SW480 (cell line): Measurements from ENCODE around the gene PARP1.
A peak's percentile ranks its signal among the peaks of the same experiment; 100 is the strongest.
"Not testable (repeated sequence)": the region's sequence is repeated elsewhere in the genome, so short reads cannot be mapped to it uniquely, and the experiment has no call there.

Experiments
- DNase-seq: peaks from one replicate; pipeline ENCODE4 v3.0.0-alpha.2; 2016; ENCODE audit warnings: low spot score

PARP1 gene

GRCh38 chr1:226407497-226408284, at the start of gene PARP1:
TSS of gene PARP1 (minus strand) at chr1:226408093. CDS start at chr1:226407929, 164 bp downstream.
- peak; percentile 82 for DNase-seq

GRCh38 chr1:226457307-226457712, 49.4 kb upstream of the PARP1 start:
- no peak for DNase-seq

- no peak for DNase-seq
Measured at GRCh38 chr1:226455843-226456242, 48.0 kb upstream of the PARP1 start.

- no peak for DNase-seq
Measured at GRCh38 chr1:226454349-226454748, 46.5 kb upstream of the PARP1 start.

GRCh38 chr1:226453015-226453704, 45.3 kb upstream of the PARP1 start:
- DNase-seq: no peak

- DNase-seq: no peak
Measured at GRCh38 chr1:226450688-226451087, 42.8 kb upstream of the PARP1 start.

GRCh38 chr1:226449823-226450222, 41.9 kb upstream of the PARP1 start:
- no peak for DNase-seq

- no peak for DNase-seq
Measured at GRCh38 chr1:226447932-226448665, 40.2 kb upstream of the PARP1 start.

GRCh38 chr1:226446094-226446493, 38.2 kb upstream of the PARP1 start:
- DNase-seq: no peak

- DNase-seq: no peak
Measured at GRCh38 chr1:226444901-226445300, 37.0 kb upstream of the PARP1 start.

- no peak for DNase-seq
Measured at GRCh38 chr1:226443439-226443838, 35.5 kb upstream of the PARP1 start.

- no peak for DNase-seq
Measured at GRCh38 chr1:226443033-226443432, 35.1 kb upstream of the PARP1 start.

GRCh38 chr1:226441629-226442028, 33.7 kb upstream of the PARP1 start:
- no peak for DNase-seq

GRCh38 chr1:226440512-226440911, 32.6 kb upstream of the PARP1 start:
- no peak for DNase-seq

GRCh38 chr1:226438007-226438406, 30.1 kb upstream of the PARP1 start:
- no peak for DNase-seq

- no peak for DNase-seq
Measured at GRCh38 chr1:226436855-226437491, 29.1 kb upstream of the PARP1 start.

GRCh38 chr1:226436472-226436854, 28.6 kb upstream of the PARP1 start:
- no peak for DNase-seq

- no peak for DNase-seq
Measured at GRCh38 chr1:226433341-226433720, 25.4 kb upstream of the PARP1 start.

- no peak for DNase-seq
Measured at GRCh38 chr1:226432586-226433340, 24.9 kb upstream of the PARP1 start.

- DNase-seq: not testable (repeated sequence)
Measured at GRCh38 chr1:226431898-226432297, 24.0 kb upstream of the PARP1 start.

- DNase-seq: no peak
Measured at GRCh38 chr1:226429858-226430715, 22.2 kb upstream of the PARP1 start.
